Lower leg skin (tissue), 4 donors: Measurements from ENCODE around the gene SLFN5. TPM values are rescaled to one million over a fixed set of nuclear protein-coding genes. Genes with fewer than 3 reads are reported as not detected.
"Not testable (repeated sequence)": the region's sequence is repeated elsewhere in the genome, so short reads cannot be mapped to it uniquely, and the experiment has no call there.

ENCODE experiments used
- DNase-seq, 2 donors: peaks; one replicate each; pipeline ENCODE4 v3.0.0-alpha.2; 2019; ENCODE audit warnings: low spot score in 2 of 2
- H3K4me3 ChIP-seq: fragments of 200-600 bp; sonication (generic); 2 replicates; pipeline ENCODE4 v1.5.1; 2017; ENCODE audit warnings: mild to moderate bottlenecking, low read depth; ENCODE audit not compliant: poor library complexity, severe bottlenecking
- POLR2A ChIP-seq, 2 donors: fragments of 450-650 bp; IDR thresholded peaks; one replicate each; pipeline ENCODE4 v1.6.1; 2016 to 2017; ENCODE audit warnings: antibody characterized with exemption in 2 of 2, mild to moderate bottlenecking in 1 of 2, moderate library complexity in 1 of 2
- WGBS, 2 donors: methylation state at CpG; one replicate each; pipeline ENCODE4 v1.1.5; 2018; 5-methylcytosine and 5-hydroxymethylcytosine counted together
- intact Hi-C: fragments of 100-400 bp; cut with DNase I; formaldehyde crosslinking; loops from one replicate; pipeline ENCODE4 v1.15.0; 2023; ENCODE audit warnings: low total_unique reads
- total RNA-seq, 4 donors: library from RNA; depleted of rRNA; stranded (reverse); fragments of >200 nt; gene quantifications; one replicate each; pipeline ENCODE4 v1.1.0, GENCODE V29; 2016
- TF ChIP-seq, protein P1 (sequence below), 3 donors: fragments of 450-650 bp; IDR thresholded peaks; one replicate each; pipeline ENCODE4 v1.5.1; 2016; ENCODE audit warnings: antibody characterized with exemption in 3 of 3, mild to moderate bottlenecking in 3 of 3, moderate library complexity in 2 of 3

Gene SLFN5
- total RNA-seq, 4 donors from 2014 or later, result 6.0 to 14.1 (median 11.2) TPM

DNA sequence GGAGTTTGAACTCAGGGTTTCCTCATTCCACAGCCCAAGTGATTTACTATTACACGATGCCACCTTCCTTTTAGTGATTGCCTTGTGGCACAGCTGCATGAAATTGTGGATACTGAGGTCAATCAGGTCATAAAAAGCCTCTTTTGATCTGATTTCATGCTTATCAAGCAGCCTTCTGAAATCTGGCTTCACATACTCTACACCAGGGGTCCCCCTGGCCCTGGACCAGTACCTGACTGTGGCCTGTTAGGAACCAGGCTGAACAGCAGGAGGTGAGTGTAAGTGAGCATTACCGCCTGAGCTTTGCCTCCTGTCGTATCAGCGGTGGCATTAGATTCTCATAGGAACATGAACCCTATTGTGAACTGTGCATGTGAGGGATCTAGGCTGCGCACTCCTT lies 13.8 kb downstream of the SLFN5 start:
- WGBS, 2 donors, result 72 to 75% methylated on average over 5 of the region's 5 CpGs
- no peak for TF ChIP-seq POLR2A (IDR thresholded peaks at IDR 0.05)
- TF ChIP-seq, protein P1, sequence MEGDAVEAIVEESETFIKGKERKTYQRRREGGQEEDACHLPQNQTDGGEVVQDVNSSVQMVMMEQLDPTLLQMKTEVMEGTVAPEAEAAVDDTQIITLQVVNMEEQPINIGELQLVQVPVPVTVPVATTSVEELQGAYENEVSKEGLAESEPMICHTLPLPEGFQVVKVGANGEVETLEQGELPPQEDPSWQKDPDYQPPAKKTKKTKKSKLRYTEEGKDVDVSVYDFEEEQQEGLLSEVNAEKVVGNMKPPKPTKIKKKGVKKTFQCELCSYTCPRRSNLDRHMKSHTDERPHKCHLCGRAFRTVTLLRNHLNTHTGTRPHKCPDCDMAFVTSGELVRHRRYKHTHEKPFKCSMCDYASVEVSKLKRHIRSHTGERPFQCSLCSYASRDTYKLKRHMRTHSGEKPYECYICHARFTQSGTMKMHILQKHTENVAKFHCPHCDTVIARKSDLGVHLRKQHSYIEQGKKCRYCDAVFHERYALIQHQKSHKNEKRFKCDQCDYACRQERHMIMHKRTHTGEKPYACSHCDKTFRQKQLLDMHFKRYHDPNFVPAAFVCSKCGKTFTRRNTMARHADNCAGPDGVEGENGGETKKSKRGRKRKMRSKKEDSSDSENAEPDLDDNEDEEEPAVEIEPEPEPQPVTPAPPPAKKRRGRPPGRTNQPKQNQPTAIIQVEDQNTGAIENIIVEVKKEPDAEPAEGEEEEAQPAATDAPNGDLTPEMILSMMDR (IDR thresholded peaks at IDR 0.05), result no peak
- H3K4me3 ChIP-seq, result no peak overlapping the region
- intact Hi-C loops, result no loop called here
- DNase-seq, result no peak

GRCh38 chr17:35257208-35257659 lies 14.4 kb downstream of the SLFN5 start:
- no peak for TF ChIP-seq POLR2A (IDR thresholded peaks at IDR 0.05)
- TF ChIP-seq, protein P1 (IDR thresholded peaks at IDR 0.05), result no peak
- intact Hi-C loops, result no loop called here
- WGBS, 2 donors, result 31 to 41% methylated on average over 4 of the region's 4 CpGs
- no peak for DNase-seq
- no peak overlapping the region for H3K4me3 ChIP-seq

GRCh38 chr17:35259001-35259400 lies 16.1 kb downstream of the SLFN5 start:
- no peak for DNase-seq
- TF ChIP-seq POLR2A (IDR thresholded peaks at IDR 0.05), result no peak
- TF ChIP-seq, protein P1 (IDR thresholded peaks at IDR 0.05), result no peak
- intact Hi-C loops, result no loop called here
- WGBS, 2 donors, result 90 to 91% methylated on average over 6 of the region's 6 CpGs
- no peak overlapping the region for H3K4me3 ChIP-seq

- no peak for DNase-seq
- no peak for TF ChIP-seq POLR2A (IDR thresholded peaks at IDR 0.05)
- TF ChIP-seq, protein P1 (IDR thresholded peaks at IDR 0.05), result no peak
- H3K4me3 ChIP-seq, result no peak overlapping the region
- 92 to 94% methylated on average over 5 of the region's 5 CpGs for WGBS, 2 donors
- intact Hi-C loops, result no loop called here
These were observed 22.2 kb downstream of the SLFN5 start for GRCh38 chr17:35265071-35265470.

DNA sequence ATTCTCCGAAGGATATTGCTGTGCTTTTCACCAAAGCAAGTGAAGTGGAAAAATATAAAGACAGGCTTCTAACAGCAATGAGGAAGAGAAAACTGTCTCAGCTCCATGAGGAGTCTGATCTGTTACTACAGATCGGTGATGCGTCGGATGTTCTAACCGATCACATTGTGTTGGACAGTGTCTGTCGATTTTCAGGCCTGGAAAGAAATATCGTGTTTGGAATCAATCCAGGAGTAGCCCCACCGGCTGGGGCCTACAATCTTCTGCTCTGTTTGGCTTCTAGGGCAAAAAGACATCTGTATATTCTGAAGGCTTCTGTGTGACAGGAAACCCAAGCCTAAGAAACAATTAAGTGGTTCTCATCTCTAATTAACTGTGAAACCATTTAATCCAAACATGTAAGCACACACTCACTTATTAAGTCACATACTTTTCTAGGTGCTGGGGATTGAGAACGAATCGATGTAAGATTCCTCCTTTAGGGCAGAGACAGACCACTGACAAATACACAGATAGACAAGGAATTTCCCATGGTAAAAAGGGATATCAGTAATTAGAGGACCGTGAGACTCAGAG lies 22.8 kb downstream of the SLFN5 start:
- WGBS, 2 donors, result 89 to 90% methylated on average over 11 of the region's 11 CpGs
- intact Hi-C loops, result no loop called here
- no peak overlapping the region for H3K4me3 ChIP-seq
- DNase-seq, result no peak
- TF ChIP-seq, protein P1 (IDR thresholded peaks at IDR 0.05), result no peak
- TF ChIP-seq POLR2A (IDR thresholded peaks at IDR 0.05), result no peak

DNA sequence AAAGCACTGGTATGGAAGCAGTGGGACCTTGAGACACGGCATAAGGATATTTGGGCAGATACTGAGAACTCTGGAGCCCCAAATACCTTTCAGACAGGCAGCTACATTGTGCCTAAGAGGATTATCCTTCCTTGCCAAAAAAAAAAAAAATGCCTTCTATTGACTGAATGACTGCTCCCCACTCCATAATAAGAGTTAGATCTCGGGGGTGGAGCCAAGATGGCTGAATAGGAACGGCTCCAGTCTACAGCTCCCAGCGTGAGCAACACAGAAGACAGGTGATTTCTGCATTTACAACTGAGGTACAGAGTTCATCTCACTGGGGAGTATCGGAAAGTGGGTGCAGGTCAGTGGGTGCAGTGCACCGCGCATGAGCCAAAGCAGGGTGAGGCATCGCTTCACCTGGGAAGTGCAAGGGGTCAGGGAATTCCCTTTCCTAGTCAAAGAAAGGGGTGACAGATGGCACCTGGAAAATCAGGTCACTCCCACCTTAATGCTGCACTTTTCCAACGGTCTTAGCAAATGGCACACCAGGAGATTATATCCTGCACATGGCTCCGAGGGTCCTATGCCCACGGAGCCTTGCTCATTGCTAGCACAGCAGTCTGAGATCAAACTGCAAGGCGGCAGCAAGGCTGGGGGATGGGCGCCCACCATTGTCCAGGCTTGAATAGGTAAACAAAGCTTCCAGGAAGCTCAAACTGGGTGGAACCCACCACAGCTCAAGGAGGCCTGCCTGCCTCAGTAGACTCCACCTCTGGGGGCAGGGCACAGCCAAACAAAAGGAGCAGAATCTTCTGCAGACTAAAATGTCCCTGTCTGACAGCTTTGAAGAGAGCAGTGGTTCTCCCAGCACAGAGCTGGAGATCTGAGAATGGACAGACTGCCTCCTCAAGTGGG lies 31.5 kb downstream of the SLFN5 start:
- DNase-seq, intact Hi-C loops, H3K4me3 ChIP-seq: not testable (repeated sequence)
- WGBS, 2 donors, result 82 to 83% methylated on average over 13 of the region's 13 CpGs

DNA sequence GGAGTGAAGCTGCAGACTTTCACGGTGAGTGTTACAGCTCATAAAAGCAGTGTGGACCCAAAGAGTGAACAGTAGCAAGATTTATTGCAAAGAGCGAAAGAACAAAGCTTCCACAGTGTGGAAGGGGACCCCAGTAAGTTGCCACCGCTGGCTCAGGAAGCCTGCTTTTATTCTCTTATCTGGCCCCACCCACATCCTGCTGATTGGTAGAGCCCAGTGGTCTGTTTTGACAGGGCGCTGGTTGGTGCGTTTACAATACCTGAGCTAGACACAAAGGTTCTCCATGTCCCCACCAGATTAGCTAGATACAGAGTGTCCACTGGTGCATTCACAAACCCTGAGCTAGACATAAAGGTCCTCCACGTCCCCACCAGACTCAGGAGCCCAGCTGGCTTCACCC lies 35.6 kb downstream of the SLFN5 start:
- H3K4me3 ChIP-seq, DNase-seq, intact Hi-C loops: not testable (repeated sequence)
- WGBS, 2 donors, result 82 to 92% methylated on average over 6 of the region's 6 CpGs

DNA sequence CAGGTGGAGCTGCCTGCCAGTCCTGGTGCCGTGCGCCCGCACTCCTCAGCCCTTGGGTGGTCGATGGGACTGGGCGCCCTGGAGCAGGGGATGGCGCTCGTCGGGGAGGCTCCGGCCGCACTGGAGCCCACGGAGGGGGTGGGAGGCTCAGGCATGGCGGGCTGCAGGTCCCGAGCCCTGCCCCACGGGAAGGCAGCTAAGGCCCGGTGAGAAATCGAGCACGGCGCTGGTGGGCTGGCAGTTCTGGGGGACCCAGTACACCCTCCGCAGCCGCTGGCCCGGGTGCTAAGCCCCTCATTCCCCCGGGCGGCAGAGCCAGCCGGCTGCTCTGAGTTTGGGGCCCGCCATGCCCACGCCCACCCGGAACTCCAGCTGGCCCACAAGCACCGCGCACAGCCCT lies 36.0 kb downstream of the SLFN5 start:
- intact Hi-C loops, H3K4me3 ChIP-seq, DNase-seq: not testable (repeated sequence)
- WGBS, 2 donors, result 93 to 97% methylated on average over 14 to 29 of the region's 29 CpGs
